GM21515 (cell line): ENCODE results near the gene HMGXB4.

Experiments
- ATAC-seq: cut with Tn5 transposase; IDR thresholded peaks from one replicate; pipeline ENCODE4 v1.9.1; 2021; ENCODE audit not compliant: unreplicated experiment

HMGXB4 gene

DNA sequence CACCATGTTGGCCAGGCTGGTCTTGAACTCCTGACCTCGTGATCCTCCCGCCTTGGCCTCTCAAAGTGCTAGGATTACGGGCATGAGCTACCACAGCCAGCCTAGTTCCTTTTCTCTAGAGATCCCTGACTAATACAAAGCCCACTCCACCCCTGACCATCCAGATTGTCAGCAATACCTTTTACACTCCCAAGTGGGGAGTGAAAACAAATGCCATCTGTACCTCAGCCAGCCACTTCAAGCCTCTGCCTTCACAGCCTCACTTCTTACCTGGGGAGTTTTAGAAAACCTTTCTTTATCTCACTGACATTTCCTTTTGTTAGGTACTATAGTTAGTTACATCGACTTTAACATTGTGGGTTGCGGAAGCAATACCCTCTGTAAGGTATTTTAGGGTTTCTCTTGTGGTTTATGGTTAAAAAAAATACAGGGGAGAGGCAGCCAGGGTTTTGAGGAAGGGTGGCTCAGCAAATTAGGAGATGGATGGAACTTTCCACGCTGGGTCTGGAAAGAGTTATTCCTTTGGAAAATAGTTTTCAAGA is 51.3 kb downstream of the HMGXB4 start:
- ATAC-seq, result peak; percentile 42

DNA sequence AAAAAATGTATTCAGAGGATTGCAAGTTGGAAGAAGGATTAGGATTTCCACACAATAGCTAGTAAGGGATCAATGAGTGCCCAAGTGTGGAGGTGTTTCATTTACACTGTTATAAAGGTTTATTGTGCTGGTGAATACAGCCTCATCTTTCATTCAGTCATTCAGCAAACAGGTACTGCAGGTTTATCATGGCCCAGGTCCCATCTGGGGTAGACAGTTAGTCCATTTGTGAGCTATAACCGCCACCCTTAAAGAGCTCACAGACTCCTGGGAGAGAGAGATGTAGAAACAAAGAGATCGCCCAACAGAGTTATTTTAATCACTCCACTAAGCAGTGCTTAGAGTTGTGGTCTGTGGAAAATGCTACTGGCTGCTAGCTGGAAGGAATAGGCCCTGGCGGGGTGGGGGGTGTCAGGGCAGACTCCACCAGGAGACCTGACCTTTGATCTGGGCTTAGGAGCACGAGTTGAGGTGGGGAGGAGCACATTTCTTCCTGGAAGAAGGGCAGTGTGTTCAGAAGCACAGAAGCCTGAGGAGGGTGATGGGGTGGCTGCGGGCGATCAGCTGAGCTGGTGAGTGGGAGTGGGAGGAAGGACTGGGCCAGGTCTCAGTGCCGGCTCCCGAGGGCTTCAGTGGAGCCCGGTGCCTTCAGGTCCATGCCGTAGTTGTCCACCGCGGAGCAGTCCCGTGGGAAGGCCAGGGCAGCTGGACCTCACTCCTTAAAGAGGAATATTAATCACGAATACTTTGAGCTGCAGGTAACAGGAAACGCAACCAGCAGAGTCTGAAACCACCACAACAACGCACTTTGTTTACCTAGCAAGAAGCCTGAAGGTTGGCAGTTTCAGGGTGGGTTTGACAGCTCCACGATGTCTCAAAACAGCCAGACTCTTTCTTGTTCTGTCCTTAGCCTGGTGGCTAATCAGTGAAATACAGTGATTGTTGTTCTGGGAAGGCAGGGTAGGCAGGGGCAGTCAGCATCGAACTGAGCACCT is 53.6 kb downstream of the HMGXB4 start:
- ATAC-seq, result no peak

DNA sequence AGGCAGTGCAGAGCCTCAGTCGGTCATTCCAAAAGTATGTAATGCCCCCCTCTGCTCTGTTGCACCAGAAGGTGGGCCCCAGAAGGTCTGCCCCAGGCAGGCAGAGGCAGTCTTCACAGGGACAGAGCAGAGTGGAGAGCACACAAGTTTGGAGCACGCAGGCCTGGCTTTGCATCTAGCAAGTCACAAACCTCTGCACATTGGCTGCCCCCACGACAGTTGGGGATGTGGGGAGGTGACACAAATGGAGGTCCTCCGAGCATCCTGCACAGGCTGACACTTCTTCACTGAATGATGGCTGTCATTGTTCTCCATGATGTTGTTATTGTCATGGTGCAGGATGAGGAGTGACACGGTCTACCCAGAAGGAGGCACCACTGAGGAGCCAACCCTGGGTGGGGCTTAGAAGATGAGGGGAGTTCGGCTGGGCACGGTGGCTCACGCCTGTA is 54.3 kb downstream of the HMGXB4 start:
- ATAC-seq, result no peak

DNA sequence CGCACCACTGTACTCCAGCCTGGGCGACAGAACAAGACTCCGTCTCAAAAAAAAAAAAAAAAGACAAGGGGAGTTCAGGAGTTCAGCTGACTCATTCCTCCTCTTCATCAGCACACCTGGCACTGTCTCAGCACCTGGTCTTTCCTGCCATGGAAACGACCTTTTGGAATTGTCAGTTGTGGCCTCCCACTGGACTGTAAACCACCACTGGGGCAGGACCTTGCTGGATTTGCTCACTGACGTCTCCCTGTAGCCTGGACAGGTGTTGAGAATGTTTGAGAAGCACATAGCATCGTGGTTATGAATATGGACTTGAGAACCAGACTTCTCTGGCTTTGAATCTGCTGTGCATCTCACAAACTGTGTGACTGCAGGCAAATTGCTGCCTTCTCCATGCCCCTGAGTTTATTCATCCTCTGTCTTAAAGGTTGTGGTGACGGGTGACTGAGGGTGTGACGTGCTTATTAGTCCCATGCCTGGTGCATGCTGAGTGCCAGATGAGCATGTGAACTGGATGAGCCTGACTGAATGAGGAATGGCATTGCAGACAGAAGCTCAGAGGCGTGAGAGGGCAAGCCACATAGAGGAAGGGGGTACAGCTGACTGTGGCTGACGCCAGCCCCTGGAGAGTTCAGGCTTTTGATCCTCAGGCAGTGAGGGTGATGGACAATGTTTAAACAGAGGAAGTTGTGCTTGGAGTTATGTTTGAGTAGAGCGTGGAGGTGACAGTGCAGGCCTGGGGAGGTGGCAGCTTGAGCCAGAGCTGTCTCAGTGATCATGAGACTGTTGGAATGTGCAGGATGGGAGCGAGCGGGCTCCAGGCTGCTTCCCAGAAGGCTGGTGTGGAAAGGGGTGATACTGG is 55.1 kb downstream of the HMGXB4 start:
- no peak for ATAC-seq

DNA sequence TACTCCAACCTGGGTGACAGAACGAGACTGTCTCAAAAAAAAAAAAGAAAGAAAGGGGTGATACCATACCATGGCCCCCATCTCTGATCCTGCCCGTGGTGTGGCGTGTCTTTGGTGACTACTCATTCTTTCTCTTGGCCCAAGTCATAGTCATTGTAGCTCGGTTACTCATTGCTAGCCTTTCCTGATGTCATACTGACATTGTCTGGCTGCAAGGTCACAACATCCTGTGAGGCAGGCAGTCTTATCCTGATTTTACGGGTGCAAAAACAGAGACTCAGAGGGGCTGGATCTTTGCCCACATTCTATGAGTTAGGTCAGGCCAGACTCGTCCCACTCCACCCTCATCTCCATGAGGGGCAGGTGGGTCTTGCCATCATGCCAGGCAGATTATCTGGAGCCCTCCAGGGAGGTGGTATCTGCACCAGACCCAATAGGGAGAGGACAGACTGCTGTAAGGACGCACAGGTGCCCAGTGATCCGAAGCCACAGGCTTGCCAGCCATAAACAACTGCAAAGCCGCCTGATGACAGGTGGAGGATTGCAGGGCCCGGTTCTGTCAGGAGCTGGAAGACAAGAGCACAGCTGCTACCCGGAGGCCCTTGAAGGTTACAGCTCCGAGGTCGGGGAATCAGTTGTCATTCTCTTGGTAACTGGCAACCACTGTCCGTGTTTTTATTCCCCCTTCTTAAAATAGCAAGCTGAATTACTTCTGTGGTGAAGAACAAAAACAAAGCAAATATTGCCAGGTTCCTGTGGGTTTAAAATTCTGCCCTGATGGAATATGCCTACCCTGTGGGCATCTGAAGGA is 56.2 kb downstream of the HMGXB4 start:
- ATAC-seq, result no peak

DNA sequence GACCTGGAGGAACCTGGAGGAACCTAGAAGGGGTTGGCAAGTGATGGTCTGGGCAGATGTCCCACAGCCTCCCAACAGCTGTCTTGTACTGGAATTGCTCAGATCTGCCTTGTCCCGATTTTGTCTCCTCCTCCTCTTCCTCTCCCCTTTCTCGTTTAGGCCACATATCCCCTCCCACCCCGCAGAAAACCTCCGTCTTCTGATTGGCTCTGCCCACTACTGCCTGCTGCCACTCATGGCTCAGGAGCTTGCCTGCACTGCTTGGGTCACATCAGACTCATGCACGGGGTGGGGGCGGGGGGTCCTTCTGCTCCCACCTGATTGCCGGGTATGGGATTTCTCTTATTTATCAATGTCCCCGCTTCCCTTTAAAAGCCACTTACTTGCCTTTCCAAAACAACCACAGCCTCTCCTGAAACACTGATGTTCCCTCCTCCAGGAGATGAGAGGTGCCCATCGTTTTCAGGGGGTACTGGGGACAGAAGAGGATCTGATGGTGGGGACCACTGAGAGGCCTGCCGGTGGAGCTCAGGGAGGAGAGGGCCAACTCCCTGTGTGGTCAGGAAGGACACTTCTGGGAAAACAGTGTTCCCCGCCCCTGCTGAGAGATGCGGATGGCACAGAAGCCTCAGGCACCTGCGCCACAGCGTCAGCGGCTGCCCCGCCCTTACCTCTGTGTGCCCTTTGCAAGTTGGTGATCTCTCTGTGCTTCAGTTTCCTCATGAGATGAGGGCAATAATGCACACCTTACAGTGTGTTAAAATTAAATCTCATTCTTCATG is 57.1 kb downstream of the HMGXB4 start:
- no peak for ATAC-seq

DNA sequence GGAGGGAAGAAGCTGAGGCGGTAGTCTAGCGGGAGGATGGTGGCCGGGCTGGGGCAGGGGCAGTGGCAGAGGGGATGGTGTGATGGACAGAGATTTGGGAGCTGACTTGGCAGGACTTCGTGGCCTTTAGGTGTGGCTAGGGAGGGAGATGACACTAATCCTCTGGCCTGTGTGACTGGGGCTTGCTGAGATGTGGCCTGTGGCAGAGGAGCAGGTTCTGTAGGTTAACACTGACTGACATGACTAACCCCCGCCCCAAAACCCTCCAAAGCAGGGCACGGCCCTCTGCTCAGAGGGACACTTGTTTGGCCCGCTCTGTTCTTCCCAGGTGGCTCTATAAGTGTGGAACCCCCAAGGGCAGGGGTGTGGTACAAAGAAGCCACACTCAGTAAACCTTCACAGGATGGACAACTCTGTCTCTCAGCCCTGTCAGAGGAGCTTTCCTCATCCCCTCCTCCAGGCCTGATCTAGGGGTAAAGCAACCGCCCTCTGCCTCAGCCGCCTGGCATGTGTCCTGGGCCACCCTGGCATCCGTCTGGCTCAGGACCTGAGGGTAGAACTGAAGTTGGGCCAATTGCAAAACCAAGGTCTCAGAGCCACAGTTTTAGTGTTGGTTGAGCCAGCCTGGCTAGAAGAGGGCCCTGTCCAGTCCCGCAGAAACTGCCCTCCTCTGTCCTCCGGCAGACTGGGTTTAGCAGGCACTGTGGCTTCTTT is 58.0 kb downstream of the HMGXB4 start:
- no peak for ATAC-seq

DNA sequence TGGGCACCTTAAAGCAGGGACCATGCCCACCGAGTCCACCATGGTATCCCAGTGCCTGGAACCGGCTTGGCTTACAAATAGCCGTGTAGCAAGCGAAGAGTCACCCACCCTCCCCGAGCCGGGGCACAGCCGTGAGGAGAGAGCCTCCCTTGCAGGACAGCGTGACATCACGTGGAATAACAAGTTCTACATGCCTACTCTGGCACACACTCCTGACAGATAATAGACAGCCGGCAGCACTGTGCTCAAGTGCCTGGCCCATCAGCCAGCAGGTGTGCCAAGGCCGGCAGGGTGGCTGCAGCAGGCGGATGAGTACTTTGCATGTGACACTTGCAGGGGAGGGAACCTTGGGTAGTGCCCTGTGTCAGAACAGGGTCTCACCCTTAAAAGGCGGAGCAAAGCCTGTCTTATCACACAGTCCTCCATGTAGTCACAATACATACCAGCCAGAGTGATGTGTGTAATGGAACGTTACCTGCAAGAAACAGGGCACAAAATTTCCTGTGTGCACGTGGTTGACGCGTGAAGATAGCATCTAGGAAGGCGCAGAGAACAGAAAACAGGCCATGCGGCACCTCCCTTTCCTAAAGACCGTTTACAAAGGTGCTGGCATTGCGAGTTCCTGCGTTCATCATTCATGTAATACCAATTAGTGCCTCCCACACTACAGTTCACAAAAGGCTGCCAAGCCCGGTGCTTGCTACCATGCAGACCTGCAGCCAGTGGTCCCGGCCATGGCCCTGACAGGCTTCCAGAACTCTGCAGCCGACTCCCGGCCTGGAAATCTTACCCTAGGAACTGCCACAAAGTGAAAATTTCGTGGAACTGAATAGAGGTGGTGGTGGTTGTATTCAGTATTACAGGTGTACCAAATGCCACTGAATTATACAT is 58.8 kb downstream of the HMGXB4 start:
- ATAC-seq, result no peak

DNA sequence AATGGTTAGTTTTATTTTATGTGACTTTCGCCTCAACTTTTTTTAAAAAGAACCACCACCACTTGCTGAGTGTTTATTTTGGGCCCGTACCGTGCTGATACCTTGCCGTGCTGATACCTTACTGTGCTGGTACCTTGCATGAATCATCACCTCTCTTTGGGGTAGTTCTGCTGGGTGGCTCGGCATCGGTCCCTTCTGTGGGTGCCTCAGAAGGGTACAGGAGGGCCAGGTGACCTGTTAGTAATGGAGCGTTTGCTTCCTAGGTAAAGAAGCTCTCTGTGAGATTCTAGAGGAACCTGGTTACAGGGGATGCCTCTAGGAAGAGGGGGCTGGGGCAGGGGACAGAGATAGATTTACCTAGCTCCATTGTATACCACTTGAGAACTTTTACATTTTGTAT is 59.5 kb downstream of the HMGXB4 start:
- no peak for ATAC-seq

DNA sequence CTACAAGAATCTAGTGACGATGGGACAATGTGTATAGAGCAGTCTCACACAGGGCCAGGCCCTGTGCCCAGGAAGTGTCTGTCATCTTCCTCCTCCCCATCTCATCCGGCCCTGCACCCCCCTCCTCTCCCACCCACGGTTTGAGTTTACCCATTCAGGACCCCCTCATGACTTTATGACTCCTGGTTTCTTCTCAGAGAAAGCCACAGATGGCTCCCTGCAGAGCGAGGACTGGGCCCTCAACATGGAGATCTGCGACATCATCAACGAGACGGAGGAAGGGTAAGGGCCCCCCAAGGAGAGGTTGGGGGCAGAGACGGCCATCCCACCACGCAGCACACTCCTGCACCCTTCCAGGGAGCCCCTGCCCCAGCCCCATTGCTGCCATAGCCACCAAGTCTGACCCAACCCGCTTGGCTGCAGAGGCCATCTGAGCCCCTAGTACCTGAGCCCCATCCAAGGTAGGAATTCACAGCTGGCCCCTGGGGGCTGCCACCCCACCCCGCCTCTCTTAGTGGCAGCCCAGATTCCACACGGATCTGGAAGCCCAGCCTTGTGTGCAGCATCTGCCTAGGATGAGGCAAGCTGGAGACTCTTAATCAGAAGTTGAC is 60.5 kb downstream of the HMGXB4 start:
- ATAC-seq, result no peak

DNA sequence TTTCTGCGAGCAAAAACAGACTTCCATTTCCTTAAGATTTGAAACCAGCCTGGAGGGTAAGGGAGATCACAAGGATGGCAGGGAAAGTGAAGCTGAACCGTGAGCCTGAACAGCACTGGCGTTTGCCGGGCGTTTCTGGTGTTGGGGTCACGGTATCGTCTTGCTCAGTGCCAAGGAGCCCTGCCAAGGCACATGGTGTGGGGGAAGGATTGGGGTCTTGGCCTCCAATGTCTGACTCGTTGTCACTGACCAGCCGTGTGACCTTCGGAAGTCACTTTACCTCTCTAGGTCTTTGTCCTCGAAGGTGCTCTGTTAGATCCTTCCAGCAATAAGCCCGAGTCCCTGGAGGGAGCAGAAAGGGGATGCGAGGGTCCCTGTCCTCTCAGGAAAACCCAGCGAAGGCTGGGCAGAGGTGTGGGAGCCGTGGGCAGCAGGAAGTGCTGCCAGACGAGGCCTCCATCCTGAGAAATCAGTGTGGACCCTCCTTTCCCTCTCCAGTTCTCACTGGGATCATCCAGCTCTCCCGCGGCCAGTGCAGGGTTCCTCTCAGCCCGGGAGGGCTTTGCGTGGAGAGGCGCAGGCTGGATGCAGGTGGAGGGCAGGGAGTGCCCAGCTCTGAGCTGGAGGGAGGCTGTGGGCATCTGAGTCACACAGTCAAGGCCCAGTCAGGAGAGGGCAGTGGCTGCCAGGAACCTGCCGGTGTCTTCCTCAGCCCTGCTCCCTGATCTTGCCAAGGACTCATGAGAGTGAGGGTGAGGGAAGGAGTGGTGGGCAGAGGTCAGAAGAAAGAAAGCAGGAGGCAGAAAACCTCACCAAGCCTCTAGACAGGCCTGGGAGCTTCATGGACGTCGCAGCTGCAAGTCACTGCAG is 61.3 kb downstream of the HMGXB4 start:
- ATAC-seq, result no peak

DNA sequence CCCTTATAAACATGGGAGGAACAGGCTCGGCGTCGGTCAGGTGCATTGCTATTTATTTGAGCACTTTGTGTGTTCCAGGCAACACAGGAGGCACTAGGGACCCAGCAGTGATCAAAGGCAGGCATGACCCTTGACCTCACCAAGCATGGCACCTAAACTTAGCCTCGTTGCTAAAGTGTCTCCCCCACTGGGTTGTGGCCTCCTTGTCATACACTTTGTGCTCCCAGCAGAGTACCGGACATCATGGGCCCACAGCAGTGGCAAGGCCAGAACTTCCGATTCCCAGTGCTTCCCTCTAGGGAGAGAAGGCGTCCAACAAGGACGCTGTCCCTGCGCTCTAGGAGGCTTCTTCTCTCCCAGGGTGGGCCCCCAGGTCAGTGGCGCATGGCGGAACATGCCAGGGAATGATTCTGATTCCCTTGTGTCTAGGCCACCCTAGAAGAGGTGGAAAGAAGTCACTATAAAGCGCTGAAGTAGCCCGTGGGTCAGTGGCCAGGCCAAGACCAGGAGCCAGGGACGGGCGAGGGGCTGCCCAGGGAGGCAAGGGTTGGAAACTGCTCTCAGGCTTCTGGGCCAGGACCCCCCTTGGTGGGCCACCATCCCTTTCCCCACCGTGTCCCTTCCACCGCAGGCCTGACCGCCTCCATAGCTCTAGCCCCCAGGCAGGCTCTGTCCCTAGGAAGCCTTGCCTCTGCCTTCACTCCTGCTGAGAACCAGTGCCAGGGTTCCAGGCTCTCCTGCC is 62.1 kb downstream of the HMGXB4 start:
- ATAC-seq, result no peak

DNA sequence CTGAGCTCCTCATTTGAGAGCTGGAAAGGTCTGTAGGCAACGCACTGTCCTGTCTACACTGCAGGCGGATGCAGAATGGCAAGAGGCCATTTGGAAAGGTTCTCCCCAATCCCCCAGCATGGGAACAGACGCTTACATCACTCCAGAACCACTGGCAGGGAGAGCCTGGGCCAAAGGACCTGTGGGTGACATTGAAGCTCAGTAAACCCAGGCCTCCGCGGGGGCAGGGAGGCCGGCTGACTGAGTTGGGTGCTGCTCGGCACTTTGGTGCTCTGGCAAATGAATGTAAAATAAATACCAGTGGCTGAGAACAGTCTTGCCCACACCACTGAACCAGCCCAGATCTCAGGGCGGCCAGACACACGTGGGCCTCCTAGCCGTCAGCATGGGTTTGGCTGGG is 64.8 kb downstream of the HMGXB4 start:
- no peak for ATAC-seq

DNA sequence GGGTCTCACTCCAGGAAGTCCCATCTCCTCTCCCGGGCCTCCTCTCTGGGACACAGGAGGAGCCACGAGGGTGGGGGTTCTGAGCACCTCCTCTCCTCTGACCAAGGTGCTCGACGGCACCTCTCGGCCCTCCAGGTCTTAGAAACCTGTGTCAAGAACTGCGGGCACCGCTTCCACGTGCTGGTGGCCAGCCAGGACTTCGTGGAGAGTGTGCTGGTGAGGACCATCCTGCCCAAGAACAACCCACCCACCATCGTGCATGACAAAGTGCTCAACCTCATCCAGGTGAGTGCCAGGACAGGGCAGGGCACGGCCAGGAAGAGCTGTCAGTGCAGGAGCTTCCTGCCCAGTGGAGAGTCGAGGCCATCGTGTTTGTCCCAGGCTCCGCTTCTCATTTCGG is 65.6 kb downstream of the HMGXB4 start:
- no peak for ATAC-seq

DNA sequence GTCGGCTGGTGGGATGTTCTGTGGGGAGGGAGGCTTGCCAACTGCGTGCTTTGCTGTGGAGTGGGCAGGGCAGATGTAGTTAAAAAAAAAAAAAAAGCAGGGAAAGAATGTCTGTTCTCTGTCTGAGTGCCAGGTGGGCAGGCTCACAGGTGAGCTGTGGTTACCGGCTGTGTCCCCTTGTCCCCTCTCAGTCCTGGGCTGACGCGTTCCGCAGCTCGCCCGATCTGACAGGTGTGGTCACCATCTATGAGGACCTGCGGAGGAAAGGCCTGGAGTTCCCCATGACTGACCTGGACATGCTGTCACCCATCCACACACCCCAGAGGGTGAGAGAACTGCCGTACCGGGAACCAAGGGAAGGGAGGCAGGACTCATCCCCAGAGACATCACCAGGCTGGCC is 66.0 kb downstream of the HMGXB4 start:
- ATAC-seq, result no peak

DNA sequence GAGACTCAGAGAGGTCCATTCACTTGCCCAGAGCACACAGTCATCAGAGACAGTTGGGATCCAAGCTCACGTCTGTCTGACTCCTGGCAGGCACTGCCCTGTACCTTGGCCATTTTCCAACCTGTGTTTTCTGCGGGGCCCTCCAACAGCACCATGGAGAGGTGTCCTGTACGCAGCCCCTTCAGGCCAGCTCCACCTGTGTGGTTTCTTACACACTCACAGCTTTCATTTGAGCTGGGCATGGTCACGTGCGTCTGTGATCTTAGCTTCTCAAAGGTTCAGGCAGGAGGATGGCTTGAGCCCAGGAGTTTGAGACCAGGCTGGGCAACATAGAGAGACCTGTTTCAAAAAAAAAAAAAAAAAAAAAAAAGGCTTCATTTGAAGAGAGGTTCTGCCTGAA is 66.8 kb downstream of the HMGXB4 start:
- ATAC-seq, result no peak
